A549 (cell line): ENCODE data around the gene EVI5L. TPM values are rescaled to one million over a fixed set of nuclear protein-coding genes. Genes with fewer than 3 reads are reported as not detected.
A peak's percentile ranks its signal among the peaks of the same experiment; 100 is the strongest.

ENCODE experiments used
- ATAC-seq, 2 experiments: fragments of 200-7000 bp in 1 of 2; fragments of >200 bp in 1 of 2; cut with Nextera tagmentation in 1 of 2; cut with Tn5 transposase in 1 of 2; 3 replicates each; pipeline versions ENCODE4 v1.8.0 to v1.9.1; 2018 to 2020; ENCODE audit warnings: mild to moderate bottlenecking in 1 of 2, moderate library complexity in 1 of 2
- CTCF ChIA-PET: fragments of 300-600 bp; sonication (Branson Sonifier 250); formaldehyde crosslinking; extraction: SDS; loops from one replicate; lab custom pipeline; 2021; ENCODE audit warnings: antibody characterized with exemption, inconsistent platforms; lab: Yijun Ruan, JAX
- POLR2A ChIA-PET: fragments of 350-600 bp; formaldehyde crosslinking; extraction: SDS; loops from one replicate; lab custom pipeline; 2021; ENCODE audit warnings: antibody characterized with exemption, inconsistent platforms; lab: Yijun Ruan, JAX
- DNase-seq, 2 experiments: peaks; one replicate each; pipeline versions ENCODE4 v3.0.0 to v3.0.0-alpha.2; 2011 to 2016; ENCODE audit warnings: low read depth in 1 of 2, low spot score in 1 of 2
- FAIRE-seq: peaks from 2 replicates; lab custom pipeline; 2011; peaks lifted over from hg19 to GRCh38; lab: Jason Lieb, UNC
- H3K27ac ChIP-seq, 2 experiments: fragments of >200 bp; sonication (Bioruptor Twin); formaldehyde crosslinking; 3 replicates each; pipeline ENCODE4 v1.5.1; 2016 to 2017
- H3K4me1 ChIP-seq: fragments of >200 bp; sonication (Bioruptor Twin); formaldehyde crosslinking; 3 replicates; pipeline ENCODE4 v1.6.1; 2016
- H3K4me2 ChIP-seq: fragments of >200 bp; sonication (Bioruptor Twin); formaldehyde crosslinking; 3 replicates; pipeline ENCODE4 v1.6.1; 2016
- H3K4me3 ChIP-seq: fragments of >200 bp; sonication (Bioruptor Twin); formaldehyde crosslinking; 3 replicates; pipeline ENCODE4 v1.5.1; 2016
- H3K9me3 ChIP-seq: fragments of >200 bp; sonication (Bioruptor Twin); formaldehyde crosslinking; 3 replicates; pipeline ENCODE4 v1.6.1; 2016
- BCL3 ChIP-seq: fragments of >200 bp; sonication (Bioruptor Twin); formaldehyde crosslinking; IDR thresholded peaks from 3 replicates; pipeline ENCODE4 v1.6.1; 2016
- BHLHE40 ChIP-seq: IDR thresholded peaks from 2 replicates; pipeline ENCODE4 v1.6.1; 2012; ENCODE audit warnings: low read depth, low read length, inconsistent platforms
- CEBPB ChIP-seq, 2 experiments: fragments of >200 bp in 1 of 2; sonication (Bioruptor Twin) in 1 of 2; formaldehyde crosslinking in 1 of 2; IDR thresholded peaks; 2 replicates each; pipeline ENCODE4 v1.6.1; 2012 to 2016
- CHD4 ChIP-seq: fragments of 200-600 bp; sonication (generic); IDR thresholded peaks from 2 replicates; pipeline ENCODE4 v1.6.1; 2016; ENCODE audit warnings: antibody characterized with exemption, mild to moderate bottlenecking, borderline replicate concordance
- CTCF ChIP-seq: fragments of >200 bp; sonication (Bioruptor Twin); formaldehyde crosslinking; IDR thresholded peaks from 3 replicates; pipeline ENCODE4 v1.5.1; 2016
- E2F6 ChIP-seq: IDR thresholded peaks from 2 replicates; pipeline ENCODE4 v1.6.1; 2012; ENCODE audit warnings: low read depth, borderline replicate concordance
- EHF ChIP-seq: fragments of 250-450 bp; sonication (Bioruptor Pico); IDR thresholded peaks from 2 replicates; pipeline ENCODE4 v1.5.0; 2020; ENCODE audit warnings: mild to moderate bottlenecking
- EP300 ChIP-seq, 2 experiments: fragments of >200 bp; sonication (Bioruptor Twin); formaldehyde crosslinking; IDR thresholded peaks; 2 replicates in 1 of 2; 3 replicates in 1 of 2; pipeline ENCODE4 v1.6.1; 2016 to 2017
- HEYL ChIP-seq: fragments of 250-450 bp; sonication (Bioruptor Pico); IDR thresholded peaks from 2 replicates; pipeline ENCODE4 v1.8.0; 2021; ENCODE audit warnings: mild to moderate bottlenecking, moderate library complexity
- HMGXB4 ChIP-seq: fragments of 250-450 bp; sonication (Bioruptor Pico); IDR thresholded peaks from 2 replicates; pipeline ENCODE4 v1.5.0; 2021; ENCODE audit warnings: mild to moderate bottlenecking, moderate library complexity, borderline replicate concordance
- HOXA7 ChIP-seq: fragments of 250-450 bp; sonication (Bioruptor Pico); IDR thresholded peaks from 2 replicates; pipeline ENCODE4 v1.5.0; 2020; ENCODE audit warnings: mild to moderate bottlenecking, moderate library complexity
- JUN ChIP-seq, 2 experiments: fragments of >200 bp; sonication (Bioruptor Twin); formaldehyde crosslinking; IDR thresholded peaks; 2 replicates in 1 of 2; 3 replicates in 1 of 2; pipeline ENCODE4 v1.6.1; 2016 to 2017
- MAZ ChIP-seq: fragments of 150-350 bp; IDR thresholded peaks from 2 replicates; pipeline ENCODE4 v1.6.1; 2014; ENCODE audit warnings: antibody characterized with exemption, low read depth, low read length, borderline replicate concordance
- NR3C1 ChIP-seq: fragments of >200 bp; sonication (Bioruptor Twin); formaldehyde crosslinking; IDR thresholded peaks from 3 replicates; pipeline ENCODE4 v1.6.1; 2017
- POLR2A ChIP-seq: IDR thresholded peaks from 2 replicates; pipeline ENCODE4 v1.6.1; 2012; ENCODE audit warnings: mild to moderate bottlenecking, low read length
- RAD21 ChIP-seq, 2 experiments: fragments of >200 bp in 1 of 2; sonication (Bioruptor Twin) in 1 of 2; formaldehyde crosslinking in 1 of 2; IDR thresholded peaks in 1 of 2; conservative IDR thresholded peaks in 1 of 2; 2 replicates in 1 of 2; 3 replicates in 1 of 2; pipeline ENCODE4 v1.6.1; 2012 to 2018; ENCODE audit warnings: inconsistent platforms in 1 of 2
- RARB ChIP-seq: fragments of 250-450 bp; sonication (Bioruptor Pico); IDR thresholded peaks from 2 replicates; pipeline ENCODE4 v1.8.0; 2021; ENCODE audit warnings: mild to moderate bottlenecking, moderate library complexity
- RCOR1 ChIP-seq: fragments of 150-350 bp; IDR thresholded peaks from 2 replicates; pipeline ENCODE4 v1.6.1; 2014; ENCODE audit warnings: antibody characterized with exemption, low read length, low read depth
- RFX5 ChIP-seq: fragments of 450-650 bp; IDR thresholded peaks from 2 replicates; pipeline ENCODE4 v1.7.1; 2014; ENCODE audit warnings: antibody characterized with exemption, mild to moderate bottlenecking, moderate library complexity
- TFCP2L1 ChIP-seq: fragments of 250-450 bp; sonication (Bioruptor Pico); IDR thresholded peaks from 2 replicates; pipeline ENCODE4 v1.5.0; 2021; ENCODE audit warnings: mild to moderate bottlenecking
- ZC3H11A ChIP-seq: fragments of 450-650 bp; IDR thresholded peaks from 2 replicates; pipeline ENCODE4 v1.6.1; 2014; ENCODE audit warnings: antibody characterized with exemption, mild to moderate bottlenecking
- ZFP36 ChIP-seq: fragments of 450-650 bp; IDR thresholded peaks from 2 replicates; pipeline ENCODE4 v1.6.1; 2014; ENCODE audit warnings: borderline replicate concordance; ENCODE audit not compliant: partially characterized antibody
- ZSCAN20 ChIP-seq: fragments of 250-450 bp; sonication (Bioruptor Pico); IDR thresholded peaks from 2 replicates; pipeline ENCODE4 v1.8.0; 2022; ENCODE audit warnings: mild to moderate bottlenecking, moderate library complexity
- WGBS: methylation state at CpG from one replicate; pipeline ENCODE4 v1.1.6; 2017; ENCODE audit errors: missing lambda C conversion rate; 5-methylcytosine and 5-hydroxymethylcytosine counted together
- polyA plus RNA-seq, 4 experiments: library from polyadenylated mRNA; depleted of rRNA in 3 of 4; stranded (reverse); fragments of >200 nt; fragmentation: RNase III in 1 of 4; extraction: RNeasy Plus Mini Kit Qiagen cat#74134 plus additional on column Dnase treatment in 1 of 4; gene quantifications; 2 replicates in 3 of 4; 3 replicates in 1 of 4; pipeline ENCODE4 v1.2.3, GENCODE V29; 2011 to 2017

The EVI5L gene
- polyA plus RNA-seq, 2 of the 4 experiments (the other 2 are of a cell fraction): 1.2 to 1.8 TPM

GRCh38 chr19:7881910-7882309, 51.9 kb downstream of the EVI5L start:
- no peak overlapping the region for H3K4me3 ChIP-seq
- POLR2A ChIA-PET: no interaction called here
- H3K4me2 ChIP-seq: no peak overlapping the region
- WGBS: 25% methylated on average over 3 of the region's 3 CpGs
- H3K27ac ChIP-seq: no peak overlapping the region
- CTCF ChIA-PET: interaction anchor here (2.1 kb wide), 1 partner anchor 13 kb away, joined by 10 read pairs; no protein-coding TSS in a partner anchor
- no peak for FAIRE-seq
- H3K4me1 ChIP-seq: 0 out of 3 replicates have a peak, but pooled peaks cover 3% of the 10 kb centered on the region
- DNase-seq: no peak
- no peaks in the 10 kb centered on the region for H3K9me3 ChIP-seq
- TF ChIP-seq HOXA7: no peak
- TF ChIP-seq, all 56 proteins: peak for 0
- no peak for ATAC-seq

- Histone ChIP-seq H3K4me3 (no peak overlapping the region), H3K4me1 (no peaks in the 10 kb centered on the region), H3K9me3 (no peaks in the 10 kb centered on the region), H3K27ac (no peak overlapping the region), H3K4me2 (no peak overlapping the region)
- CTCF ChIA-PET: interaction anchor here (0.9 to 2.1 kb wide), 3 partner anchors 12 to 19 kb away, joined by 3 to 10 read pairs (median 5); no protein-coding TSS in a partner anchor
- POLR2A ChIA-PET: no interaction called here
- DNase-seq (no peak), FAIRE-seq (no peak), ATAC-seq (no peak)
- TF ChIP-seq RARB (CRISPR knock-in tag) (no peak), RFX5 (no peak)
- 100% methylated on average over 4 of the region's 4 CpGs for WGBS
These were observed 53.1 kb downstream of the EVI5L start for GRCh38 chr19:7883105-7883504.

- no peak for FAIRE-seq
- ChIA-PET POLR2A (no interaction called here), CTCF (interaction anchor here (0.9 to 1.1 kb wide), 2 partner anchors 13 to 18 kb away, joined by 3 to 5 read pairs; no protein-coding TSS in a partner anchor)
- Histone ChIP-seq H3K27ac (no peak overlapping the region), H3K4me1 (no peaks in the 10 kb centered on the region), H3K4me2 (no peak overlapping the region), H3K9me3 (no peaks in the 10 kb centered on the region), H3K4me3 (no peak overlapping the region)
- ATAC-seq: no peak
- WGBS: 71% methylated on average over 2 of the region's 2 CpGs
- no peak for TF ChIP-seq CHD4
- TF ChIP-seq ZC3H11A: peak; percentile 19; the same call in 1 of the 2 replicates
- no peak for DNase-seq
These were observed 54.0 kb downstream of the EVI5L start for GRCh38 chr19:7883796-7884570.

- CTCF ChIA-PET: interaction anchor here (1.0 to 3.1 kb wide), 3 partner anchors 14 to 23 kb away, joined by 3 to 12 read pairs (median 4); no protein-coding TSS in a partner anchor
- FAIRE-seq: no peak
- ATAC-seq: no peak
- no peak overlapping the region for H3K4me3 ChIP-seq
- H3K4me1 ChIP-seq: no peaks in the 10 kb centered on the region
- H3K9me3 ChIP-seq: no peaks in the 10 kb centered on the region
- H3K4me2 ChIP-seq: no peak overlapping the region
- no peak for DNase-seq
- H3K27ac ChIP-seq: no peak overlapping the region
- 77% methylated on average over 8 of the region's 8 CpGs for WGBS
- POLR2A ChIA-PET: interaction anchor here (1.5 kb wide), 1 partner anchor 18 kb away, joined by 4 read pairs; the partner anchor contains the start of gene MAP2K7
- TF ChIP-seq JUN (IDR thresholded peaks at IDR 0.05) (no peak), CEBPB (IDR thresholded peaks at IDR 0.05) (no peak), HMGXB4 (CRISPR knock-in tag) (no peak), NR3C1 (no peak), CTCF (no peak), EHF (CRISPR knock-in tag) (no peak), TFCP2L1 (CRISPR knock-in tag) (no peak), HOXA7 (no peak), RAD21 (conservative IDR thresholded peaks at IDR 0.05 in 1 of 2, IDR thresholded peaks at IDR 0.05 in 1 of 2) (no peak), HEYL (CRISPR knock-in tag) (no peak), E2F6 (no peak), ZFP36 (no peak), ZC3H11A (no peak), MAZ (no peak), ZSCAN20 (CRISPR knock-in tag) (no peak), EP300 (IDR thresholded peaks at IDR 0.05) (no peak), BHLHE40 (no peak), POLR2A (no peak), BCL3 (no peak), RCOR1 (no peak)
- TF ChIP-seq, all 56 proteins: peak for 0
These were observed 55.8 kb downstream of the EVI5L start for GRCh38 chr19:7885818-7886217.
